HG02588 (cell line): ENCODE measurements around the gene HYDIN.

Experiments used
- ATAC-seq: cut with Tn5 transposase; IDR thresholded peaks from one replicate; pipeline ENCODE4 v1.9.1; 2021; ENCODE audit warnings: mild to moderate bottlenecking, moderate library complexity; ENCODE audit not compliant: unreplicated experiment

Gene HYDIN

GRCh38 chr16:71230122-71230845 is at the start of gene HYDIN:
Gene HYDIN, minus strand, starts transcription at chr16:71230722. Its CDS starts 43,827 bp downstream, at chr16:71186895.
- no peak for ATAC-seq

GRCh38 chr16:71276589-71277334 is 46.2 kb upstream of the HYDIN start:
- ATAC-seq = no peak

- no peak for ATAC-seq
Observed at GRCh38 chr16:71273384-71273783, 42.9 kb upstream of the HYDIN start.

GRCh38 chr16:71264299-71264698 is 33.8 kb upstream of the HYDIN start:
- no peak for ATAC-seq

- ATAC-seq = no peak
Observed at GRCh38 chr16:71263582-71263981, 33.1 kb upstream of the HYDIN start.

GRCh38 chr16:71262391-71262790 is 31.9 kb upstream of the HYDIN start:
- no peak for ATAC-seq

- no peak for ATAC-seq
Observed at GRCh38 chr16:71260995-71261394, 30.5 kb upstream of the HYDIN start.

- ATAC-seq = no peak
Observed at GRCh38 chr16:71259086-71259485, 28.6 kb upstream of the HYDIN start.

GRCh38 chr16:71258372-71258771 is 27.9 kb upstream of the HYDIN start:
- ATAC-seq = no peak

GRCh38 chr16:71257768-71258167 is 27.2 kb upstream of the HYDIN start:
- ATAC-seq = no peak

- ATAC-seq = no peak
Observed at GRCh38 chr16:71255721-71256120, 25.2 kb upstream of the HYDIN start.

GRCh38 chr16:71254832-71255525 is 24.5 kb upstream of the HYDIN start:
- no peak for ATAC-seq

- no peak for ATAC-seq
Observed at GRCh38 chr16:71250461-71251235, 20.1 kb upstream of the HYDIN start.

GRCh38 chr16:71249399-71249798 is 18.9 kb upstream of the HYDIN start:
- no peak for ATAC-seq

GRCh38 chr16:71247478-71247877 is 17.0 kb upstream of the HYDIN start:
- ATAC-seq = no peak

GRCh38 chr16:71246309-71246708 is 15.8 kb upstream of the HYDIN start:
- no peak for ATAC-seq

- no peak for ATAC-seq
Observed at GRCh38 chr16:71244521-71244920, 14.0 kb upstream of the HYDIN start.

- ATAC-seq = no peak
Observed at GRCh38 chr16:71242601-71243000, 12.1 kb upstream of the HYDIN start.

GRCh38 chr16:71242036-71242435 is 11.5 kb upstream of the HYDIN start:
- ATAC-seq = no peak

- ATAC-seq = no peak
Observed at GRCh38 chr16:71229344-71229743, 1.2 kb downstream of the HYDIN start.
